ENCODE measurements around the gene LYST. TPM values are rescaled to one million over a fixed set of nuclear protein-coding genes. Genes with fewer than 3 reads are reported as not detected.

Gene LYST
- total and polyA plus RNA-seq, 2 of the 8 experiments (the other 6 are each of a cell fraction or from before 2014, with no cell fraction given) = 0.29 to 0.58 TPM

- H2AFZ ChIP-seq (ENCODE audit: low read length) = no peak overlapping the region
- FAIRE-seq = no peak
- H2BK15ac ChIP-seq (ENCODE audit: low read length) = no peak overlapping the region
- no peak overlapping the region for H2BK12ac ChIP-seq (ENCODE audit: low read depth, low read length)
- 83% methylated on average over 3 of the region's 3 CpGs; no CpG with 5 or more reads in 1 of the 2 experiments for WGBS, 2 experiments (ENCODE audit: extremely low coverage in 1 of 2, insufficient coverage in 1 of 2, insufficient read length in 1 of 2, insufficient replicate concordance in 2 of 2, low coverage in 1 of 2, low lambda C conversion rate in 2 of 2, missing lambda C conversion rate in 1 of 2)
- no peak overlapping the region for H3K56ac ChIP-seq (replicated peaks; ENCODE audit: insufficient read length, low read depth, low read length)
- no peaks in the 10 kb centered on the region for H3K79me1 ChIP-seq (ENCODE audit: low read depth, low read length)
- ChIA-PET CTCF (ENCODE audit: partially characterized antibody) (no interaction called here), POLR2A (ENCODE audit: partially characterized antibody) (interaction anchor here (0.6 to 1.0 kb wide), 2 partner anchors 11 to 270 kb away, joined by 3 to 4 read pairs; no protein-coding TSS in a partner anchor)
- H2BK120ac ChIP-seq (replicated peaks; ENCODE audit: low read depth, low read length) = no peak overlapping the region
- no peak overlapping the region for H2BK20ac ChIP-seq (ENCODE audit: low read length)
- no peaks in the 10 kb centered on the region for H3K27me3 ChIP-seq (replicated peaks in 1 of 4; ENCODE audit: control insufficient read depth in 3 of 4, extremely low read depth in 1 of 4, insufficient read depth in 3 of 4, low read length in 3 of 4)
- H3K4me3 ChIP-seq (ENCODE audit: extremely low read depth in 1 of 4, insufficient read depth in 2 of 4, low read depth in 3 of 4, low read length in 4 of 4) = no peak overlapping the region
- no peaks in the 10 kb centered on the region for H3K9me3 ChIP-seq (ENCODE audit: insufficient read depth in 2 of 2, low read depth in 1 of 2, low read length in 1 of 2)
- peaks cover 0 to 38% of the 10 kb centered on the region in 2 experiments; a peak in 2 of 4 replicates for H3K79me2 ChIP-seq (ENCODE audit: control insufficient read depth in 1 of 2, insufficient read depth in 2 of 2, low read length in 2 of 2)
- TF ChIP-seq, protein P1, sequence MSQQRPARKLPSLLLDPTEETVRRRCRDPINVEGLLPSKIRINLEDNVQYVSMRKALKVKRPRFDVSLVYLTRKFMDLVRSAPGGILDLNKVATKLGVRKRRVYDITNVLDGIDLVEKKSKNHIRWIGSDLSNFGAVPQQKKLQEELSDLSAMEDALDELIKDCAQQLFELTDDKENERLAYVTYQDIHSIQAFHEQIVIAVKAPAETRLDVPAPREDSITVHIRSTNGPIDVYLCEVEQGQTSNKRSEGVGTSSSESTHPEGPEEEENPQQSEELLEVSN (IDR thresholded peaks at IDR 0.05) = no peak
- no peak for TF ChIP-seq SIX5 (IDR thresholded peaks at IDR 0.05; ENCODE audit: low read depth, low read length)
- TF ChIP-seq HDAC2 (IDR thresholded peaks at IDR 0.05; ENCODE audit: borderline replicate concordance in 1 of 2, low read depth in 2 of 2, low read length in 2 of 2) = no peak
- TF ChIP-seq FOSL1 (IDR thresholded peaks at IDR 0.05; ENCODE audit: insufficient read depth, low read depth, low read length) = no peak
- TF ChIP-seq YY1 (IDR thresholded peaks at IDR 0.05; ENCODE audit: low read depth, low read length) = no peak
- no peaks in the 10 kb centered on the region; a peak in 1 of 8 replicates for H3K36me3 ChIP-seq (ENCODE audit: control insufficient read depth in 2 of 4, insufficient read depth in 4 of 4, low read length in 3 of 4)
- H4K20me1 ChIP-seq (replicated peaks in 1 of 2; ENCODE audit: control insufficient read depth in 1 of 2, insufficient read depth in 2 of 2, low read length in 2 of 2) = no peaks in the 10 kb centered on the region
- H3K4me2 ChIP-seq (ENCODE audit: insufficient read depth in 1 of 2, low read depth in 2 of 2, low read length in 2 of 2) = no peak overlapping the region
- no peak overlapping the region for H3K27ac ChIP-seq (ENCODE audit: low read depth, low read length)
- no peak overlapping the region for H3K18ac ChIP-seq (ENCODE audit: extremely low read depth, low read length)
- H2BK5ac ChIP-seq (ENCODE audit: low read depth, low read length) = no peak overlapping the region
- no peak overlapping the region for H3K14ac ChIP-seq (ENCODE audit: insufficient read length)
- no peak for DNase-seq (ENCODE audit: low read depth in 1 of 2, low spot score in 2 of 2)
- no peak overlapping the region for H3K4ac ChIP-seq (replicated peaks; ENCODE audit: insufficient read length, low read depth, low read length)
- H2AK5ac ChIP-seq (ENCODE audit: low read depth, low read length) = no peak overlapping the region
- no peak overlapping the region for H4K5ac ChIP-seq (ENCODE audit: insufficient read length, low read depth, low read length)
- H3K9ac ChIP-seq (replicated peaks in 1 of 4; ENCODE audit: extremely low read depth in 1 of 4, low read depth in 3 of 4, low read length in 3 of 4) = no peak overlapping the region
- no peak overlapping the region for H4K91ac ChIP-seq (replicated peaks; ENCODE audit: insufficient read length, low read length)
- no peak overlapping the region for H4K8ac ChIP-seq (ENCODE audit: extremely low read depth, insufficient read depth, low read length)
- no peaks in the 10 kb centered on the region for H3K23me2 ChIP-seq (ENCODE audit: low read depth, low read length)
- peaks cover 0 to 13% (median 8%) of the 10 kb centered on the region in 4 experiments; a peak in 5 of 7 replicates for H3K4me1 ChIP-seq (replicated peaks in 1 of 4; ENCODE audit: control insufficient read depth in 3 of 4, insufficient read depth in 4 of 4, low read length in 3 of 4)
- H3K23ac ChIP-seq (ENCODE audit: insufficient read length) = no peak overlapping the region
These were observed 187.1 kb downstream of the LYST start for GRCh38 chr1:235679644-235680043.

Data from H1 (cell line).